Femur (tissue), 1 donor: Measurements from ENCODE around the gene GLIS1.

ENCODE experiments used
- DNase-seq: peaks from one replicate; pipeline ENCODE4 v3.0.0-alpha.2; 2017

Gene GLIS1

DNA sequence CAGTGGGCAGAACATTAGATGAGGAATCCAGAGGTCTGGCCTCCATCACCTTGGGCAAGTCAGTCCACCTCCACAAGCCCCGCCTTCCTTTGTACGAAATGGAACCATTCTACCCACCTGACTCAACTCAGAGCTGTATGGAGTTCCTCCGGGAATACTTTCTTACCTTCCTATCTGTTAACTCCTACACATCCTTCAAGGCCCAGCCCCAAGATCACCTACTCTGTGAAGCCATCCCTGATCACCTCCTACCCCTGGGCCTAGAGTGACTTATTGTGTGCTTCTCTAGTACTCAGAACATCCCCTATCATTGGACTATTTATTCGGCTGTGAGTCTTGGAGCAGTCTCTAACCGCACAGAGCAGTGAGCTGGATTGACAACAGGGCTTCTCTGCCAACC is 66.7 kb downstream of the GLIS1 start:
- DNase-seq: no peak

DNA sequence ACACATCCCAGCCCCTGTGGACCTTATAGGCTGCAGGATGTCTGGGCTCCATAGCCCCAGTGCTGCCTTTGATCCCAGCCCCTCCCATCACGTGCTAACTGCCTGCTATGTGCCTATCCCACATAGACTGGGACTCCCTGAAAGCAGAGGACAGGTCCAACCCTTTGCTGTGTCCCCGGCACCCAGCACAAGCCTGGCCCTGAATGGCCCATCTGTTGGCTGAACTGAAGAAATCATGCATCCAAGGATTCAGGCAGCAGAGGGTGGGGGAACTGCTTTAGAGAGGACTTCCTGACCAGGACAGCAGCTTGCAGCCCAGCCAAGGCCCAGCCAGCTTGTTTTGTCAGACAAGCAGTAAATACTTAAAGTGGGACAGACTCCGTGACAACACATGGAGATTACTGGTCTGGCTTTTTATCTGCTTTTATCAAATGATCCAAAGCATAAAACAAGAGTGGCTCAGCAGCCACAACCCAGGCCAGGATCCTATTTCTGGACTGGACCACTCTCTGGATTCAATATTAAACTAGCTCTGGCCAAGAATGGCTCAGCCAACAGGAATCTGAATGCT is 69.3 kb downstream of the GLIS1 start:
- DNase-seq: no peak

GRCh38 chr1:53666566-53666965 is 72.4 kb downstream of the GLIS1 start:
- no peak for DNase-seq

DNA sequence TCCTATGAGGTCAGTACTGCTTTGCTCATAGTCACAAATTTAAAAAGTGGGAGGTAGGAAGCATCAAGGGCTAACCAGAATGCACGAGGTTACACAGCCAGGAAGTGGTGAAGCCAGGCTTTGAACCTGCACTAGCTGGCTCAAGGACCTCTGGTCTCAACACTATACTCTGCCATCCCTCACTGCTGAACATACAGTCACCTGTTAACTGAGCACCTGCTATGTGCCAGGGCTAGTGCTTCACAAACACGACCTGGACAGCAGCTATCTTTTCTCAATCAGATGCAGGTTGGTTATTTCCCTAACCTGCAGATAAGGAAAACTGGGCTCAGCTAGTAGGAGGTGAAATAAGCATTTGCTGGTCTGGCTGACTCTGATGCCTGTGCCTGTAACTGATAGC is 73.0 kb downstream of the GLIS1 start:
- DNase-seq: no peak

- no peak for DNase-seq
Observed at GRCh38 chr1:53663529-53664300, 75.2 kb downstream of the GLIS1 start.

DNA sequence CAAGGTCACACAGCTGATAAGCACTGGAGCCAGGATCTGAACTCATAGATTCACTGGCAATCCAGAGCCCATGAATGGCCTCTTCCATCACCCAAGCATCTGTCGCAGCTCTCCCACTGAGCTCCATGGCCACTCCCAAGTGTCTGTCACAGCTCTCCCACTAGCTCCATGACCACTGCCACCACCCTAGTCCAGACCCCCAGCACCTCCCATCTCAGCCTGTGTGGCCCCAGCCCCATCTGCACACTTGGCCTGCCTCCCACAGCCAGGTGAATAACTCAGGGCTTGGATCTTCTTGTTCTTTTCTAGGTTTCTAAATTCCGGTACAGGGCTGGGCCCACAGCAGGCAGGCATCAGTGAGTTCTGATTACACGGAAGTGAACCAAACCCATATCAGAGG is 76.0 kb downstream of the GLIS1 start:
- DNase-seq: no peak

DNA sequence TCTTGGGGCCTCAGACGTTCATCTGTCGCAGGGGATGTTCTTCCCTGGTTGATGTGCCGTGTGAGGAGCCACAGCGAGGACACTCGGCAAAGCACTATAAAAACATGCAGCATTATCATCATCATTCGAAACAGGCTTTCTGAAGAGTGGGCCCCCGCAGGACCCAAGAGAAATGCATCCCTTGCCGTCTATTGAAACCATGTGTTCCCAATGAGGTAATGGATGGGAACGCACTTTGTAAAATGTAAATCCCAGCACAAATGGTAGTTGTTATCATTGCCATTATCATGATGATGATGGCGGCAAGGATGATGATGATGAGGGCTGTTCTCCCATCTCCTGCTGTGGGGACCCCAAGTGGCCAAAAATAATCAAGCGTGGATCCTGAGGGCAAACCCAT is 76.8 kb downstream of the GLIS1 start:
- DNase-seq: no peak

GRCh38 chr1:53661496-53661895 is 77.5 kb downstream of the GLIS1 start:
- DNase-seq: no peak

GRCh38 chr1:53660666-53661065 is 78.3 kb downstream of the GLIS1 start:
- no peak for DNase-seq

- DNase-seq: no peak
Observed at GRCh38 chr1:53659436-53659835, 79.5 kb downstream of the GLIS1 start.

- no peak for DNase-seq
Observed at GRCh38 chr1:53658489-53659230, 80.3 kb downstream of the GLIS1 start.

- DNase-seq: no peak
Observed at GRCh38 chr1:53657891-53658396, 81.0 kb downstream of the GLIS1 start.

- no peak for DNase-seq
Observed at GRCh38 chr1:53657531-53657805, 81.5 kb downstream of the GLIS1 start.

DNA sequence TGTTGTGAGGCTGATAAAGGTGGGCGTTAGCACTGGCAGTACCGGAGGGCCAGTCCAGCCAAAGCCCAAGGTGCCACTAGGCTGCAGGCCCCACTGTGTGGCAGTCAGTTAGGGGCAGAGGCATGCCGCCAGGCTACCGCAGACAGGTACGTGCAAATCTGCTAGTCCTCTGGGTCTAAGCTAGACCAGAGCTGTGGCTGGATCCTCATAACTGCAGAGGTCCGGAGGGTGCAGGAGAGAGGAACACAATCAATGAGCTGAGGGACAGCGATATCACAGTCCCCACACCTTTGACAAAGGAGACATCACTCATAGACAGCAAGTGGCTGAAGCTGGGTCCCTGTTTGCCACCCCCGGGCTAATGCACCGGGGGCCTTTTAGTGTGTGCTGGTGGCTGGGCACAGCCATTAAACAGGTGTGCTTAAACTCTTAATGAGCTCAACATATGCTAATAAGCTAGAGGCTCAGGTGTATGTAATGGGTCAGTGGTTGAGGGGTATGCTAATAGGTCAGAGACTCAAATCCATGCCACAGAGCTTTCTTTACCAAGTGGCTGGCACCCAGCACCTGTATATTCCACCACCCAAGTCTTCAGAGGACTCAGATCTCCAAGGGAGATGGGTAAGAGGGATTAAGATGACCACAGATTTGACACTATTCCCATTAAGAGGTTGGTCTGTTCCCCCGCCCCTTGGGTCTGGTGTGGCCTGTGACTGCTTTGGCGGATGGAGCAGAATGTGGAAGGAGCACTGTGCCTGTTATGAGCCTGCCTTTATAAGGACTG is 82.0 kb downstream of the GLIS1 start:
- no peak for DNase-seq

DNA sequence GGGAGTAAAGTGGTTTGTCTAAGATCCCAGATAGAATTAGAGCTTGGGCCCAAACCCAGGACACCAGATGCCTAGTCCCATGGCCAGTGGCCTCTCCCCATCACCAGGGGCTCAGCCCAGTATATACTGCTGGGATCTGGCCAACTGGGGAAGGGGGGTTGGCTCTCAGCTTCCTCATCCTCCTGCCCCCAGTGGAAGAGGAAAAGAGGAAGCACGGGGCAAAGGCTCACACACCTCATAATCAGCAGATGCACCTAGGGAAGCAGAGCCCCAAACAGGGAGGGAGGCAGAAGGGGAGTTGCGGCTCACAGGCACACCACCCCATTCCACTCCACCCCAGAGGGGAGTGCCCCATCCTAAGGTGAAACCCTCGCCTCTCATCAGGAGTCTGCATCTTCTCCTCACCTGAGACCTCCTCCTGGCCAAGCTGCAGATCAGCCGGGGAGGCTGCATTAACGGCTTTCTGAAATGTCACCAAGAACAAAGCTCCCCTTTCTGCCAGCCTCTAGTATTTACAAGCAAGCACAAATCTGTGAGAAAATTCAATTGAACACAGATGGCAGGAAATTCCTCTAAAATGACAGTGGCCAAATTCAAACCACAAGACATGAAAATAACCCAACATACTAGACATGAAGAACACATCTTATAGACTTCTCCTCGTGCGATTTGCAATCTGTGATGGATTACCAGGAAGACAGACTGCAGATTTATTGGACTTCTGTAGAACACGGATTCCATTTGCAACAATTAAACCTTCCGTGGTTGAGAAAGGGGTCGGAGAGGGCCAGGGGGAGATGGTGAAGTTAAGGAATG is 82.8 kb downstream of the GLIS1 start:
- no peak for DNase-seq

DNA sequence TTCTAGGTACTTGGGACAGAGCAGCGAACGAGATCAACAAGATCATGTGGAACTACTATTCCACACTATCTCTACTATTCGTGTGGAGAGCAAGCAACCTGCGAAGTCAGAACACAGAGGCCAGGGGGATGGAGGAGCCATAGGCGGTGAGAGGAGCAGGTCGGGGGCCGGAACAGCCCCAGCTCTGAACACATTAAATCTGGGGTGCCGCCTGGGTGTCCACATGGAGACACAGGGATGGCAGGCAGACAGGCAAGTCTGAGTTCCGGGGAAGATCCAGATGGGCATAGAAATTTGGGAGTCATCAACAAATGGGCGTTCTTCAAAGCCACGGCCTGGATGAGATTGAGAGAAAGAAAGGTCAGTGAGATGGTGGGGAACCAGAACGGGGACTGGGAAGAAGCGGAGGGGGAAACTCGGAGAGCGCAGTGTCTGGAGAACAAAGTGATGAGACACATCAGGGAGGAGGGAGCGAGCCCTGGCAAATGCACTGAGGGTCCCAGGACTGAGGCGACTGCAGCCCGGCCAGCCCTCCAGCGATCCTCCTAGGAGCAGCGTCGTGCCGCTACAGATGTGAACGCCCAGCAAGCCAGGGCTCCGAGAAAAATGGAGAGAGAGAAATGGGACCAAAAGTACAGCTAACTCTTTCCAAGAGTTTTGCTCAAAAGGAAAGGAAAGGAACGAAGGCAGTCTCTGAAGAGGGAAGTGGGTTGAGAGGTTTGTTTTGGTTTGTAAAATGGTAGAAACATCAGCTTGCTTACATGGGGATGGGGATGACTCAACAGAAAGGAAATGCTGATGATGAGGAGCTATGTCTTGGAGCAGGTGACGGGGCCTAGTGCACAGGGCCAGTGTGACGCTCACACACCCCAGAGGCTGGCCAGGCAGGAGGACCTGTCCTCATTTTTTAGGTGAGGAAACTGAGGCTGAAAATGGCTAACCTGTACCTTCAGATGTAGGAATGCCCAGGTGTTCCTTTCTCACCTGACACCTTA is 84.5 kb downstream of the GLIS1 start:
- no peak for DNase-seq

DNA sequence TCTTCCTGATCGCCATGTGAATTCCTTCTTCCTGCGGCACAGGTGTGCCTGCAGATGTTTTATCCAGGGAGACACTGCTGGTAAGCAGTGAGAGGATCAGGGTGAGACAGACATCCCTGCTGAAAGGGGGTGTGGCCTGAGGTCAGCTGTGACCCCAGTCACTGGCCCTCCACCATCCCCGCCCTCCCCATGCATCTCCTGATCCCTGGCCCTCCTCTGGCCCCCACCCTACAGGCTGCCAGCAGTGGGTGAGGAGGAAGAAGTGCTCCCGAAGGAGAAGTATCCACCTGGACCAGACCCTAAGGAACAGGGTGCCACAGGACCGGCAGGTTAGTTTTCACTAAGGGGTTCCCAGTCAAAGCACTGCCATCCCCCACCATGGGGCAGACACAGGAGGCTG is 85.3 kb downstream of the GLIS1 start:
- no peak for DNase-seq

DNA sequence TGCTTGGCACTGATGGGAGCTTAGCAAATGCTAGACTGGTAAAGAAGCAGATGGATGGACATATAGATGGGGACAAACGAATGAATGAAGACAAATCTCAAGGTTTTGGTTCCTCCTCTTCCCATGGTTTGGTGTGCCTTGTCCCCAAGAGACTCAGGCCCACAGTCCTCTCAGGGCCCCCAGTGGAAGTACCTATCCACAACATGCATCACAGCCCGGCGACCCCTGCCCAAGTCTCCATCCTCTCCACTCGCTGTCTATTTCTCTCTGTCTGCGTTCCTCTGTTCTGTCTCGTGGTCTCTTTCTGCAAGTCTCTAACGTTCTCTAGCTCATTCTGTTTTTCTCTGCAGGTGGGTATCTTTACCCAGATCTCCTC is 85.8 kb downstream of the GLIS1 start:
- no peak for DNase-seq

DNA sequence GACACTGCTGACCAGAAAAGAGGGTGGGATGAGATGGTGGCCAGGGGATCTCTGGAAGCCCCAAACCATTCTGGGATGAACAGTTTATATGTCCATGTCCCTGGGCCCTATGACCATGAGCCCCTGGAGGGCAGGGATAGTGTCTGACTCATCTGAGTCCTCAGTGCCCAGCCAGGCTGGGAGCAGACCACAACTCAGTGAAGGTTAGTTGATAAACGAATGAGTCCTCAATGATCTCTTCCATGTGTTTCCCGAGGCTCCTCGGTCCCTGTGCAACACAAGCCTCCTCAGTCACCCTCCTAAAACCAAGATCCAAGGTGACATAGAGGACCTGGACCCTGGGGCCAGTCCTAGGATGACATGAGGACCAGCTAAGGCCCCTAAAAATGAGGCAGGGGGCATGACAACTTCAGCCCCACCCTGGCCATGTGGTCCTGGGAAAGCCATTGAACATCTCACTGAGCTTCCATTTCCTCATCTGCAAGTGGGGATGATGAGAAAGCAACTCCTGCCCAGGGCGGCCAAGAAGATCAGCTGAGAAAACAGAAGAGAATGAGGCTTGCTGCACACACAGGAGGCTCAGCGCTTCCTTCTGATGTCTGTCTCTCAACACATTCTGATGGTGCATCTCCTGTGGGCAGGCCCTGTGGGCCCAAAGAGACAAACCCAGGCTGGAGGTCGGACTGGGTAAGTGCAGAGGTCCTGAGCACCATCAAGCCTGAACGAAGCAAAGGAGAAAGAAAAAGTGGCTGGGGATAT is 86.3 kb downstream of the GLIS1 start:
- no peak for DNase-seq

- no peak for DNase-seq
Observed at GRCh38 chr1:53651356-53651755, 87.6 kb downstream of the GLIS1 start.

- no peak for DNase-seq
Observed at GRCh38 chr1:53648516-53648915, 90.4 kb downstream of the GLIS1 start.
